ENCODE measurements around the gene IPPK. TPM values are rescaled to one million over a fixed set of nuclear protein-coding genes. Genes with fewer than 3 reads are reported as not detected.

Gene IPPK
- total and polyA plus RNA-seq, 2 of the 4 experiments (the other 2 are of a cell fraction), result 25.1 to 26.8 TPM

DNA sequence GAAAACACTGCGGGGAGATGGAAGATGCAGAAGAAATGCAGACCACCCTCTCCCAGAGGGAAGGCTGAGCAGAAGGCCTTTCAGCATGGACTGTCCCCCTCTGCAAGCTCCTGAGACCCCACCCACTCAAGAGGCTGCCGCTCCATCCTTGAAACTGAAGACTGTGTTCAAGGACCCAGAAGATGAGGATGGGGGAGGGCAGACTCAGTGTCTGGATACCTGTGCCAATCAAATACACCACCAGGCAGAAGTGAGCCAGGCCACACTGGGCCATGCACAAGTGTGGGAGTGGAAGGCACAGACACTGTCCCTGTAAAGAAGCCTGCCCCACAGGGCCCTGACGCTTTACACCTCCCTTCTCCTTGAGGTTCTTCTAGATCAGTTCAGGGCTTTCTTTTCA, 40.0 kb upstream of the IPPK start:
- Histone ChIP-seq H3K27me3 (ENCODE audit: control insufficient read depth, insufficient read depth, low read length) (no peaks in the 10 kb centered on the region), H4K20me1 (ENCODE audit: insufficient read depth, low read length) (no peaks in the 10 kb centered on the region), H3K4me3 (ENCODE audit: insufficient read depth, low read depth, low read length) (no peak overlapping the region), H2BK5ac (ENCODE audit: low read depth, low read length, poor library complexity, severe bottlenecking) (no peak overlapping the region), H3K36me3 (ENCODE audit: control insufficient read depth, insufficient read depth, low read length) (peaks cover 31% of the 10 kb centered on the region), H4K5ac (ENCODE audit: low read depth, low read length) (no peak overlapping the region), H2AFZ (replicated peaks; ENCODE audit: low read length, poor library complexity) (no peak overlapping the region), H3K9me3 (ENCODE audit: control insufficient read depth, insufficient read depth, low read length) (no peaks in the 10 kb centered on the region), H2BK15ac (ENCODE audit: low read depth, low read length) (no peak overlapping the region), H3K56ac (ENCODE audit: extremely low read depth, insufficient read depth, low read length) (no peak overlapping the region), H2BK120ac (ENCODE audit: low read depth, low read length) (no peak overlapping the region), H2AK9ac (replicated peaks; ENCODE audit: low read depth, low read length, poor library complexity) (no peak overlapping the region), H3K9ac (ENCODE audit: low read depth, low read length) (no peak overlapping the region), H3K79me1 (ENCODE audit: low read depth in 1 of 2, low read length in 2 of 2) (0 out of 4 replicates have a peak, but pooled peaks cover 0 to 12% of the 10 kb centered on the region in 2 experiments), H2AK5ac (ENCODE audit: low read depth, low read length) (no peak overlapping the region), H2BK20ac (ENCODE audit: low read depth, low read length) (no peak overlapping the region), H3K14ac (replicated peaks; ENCODE audit: low read depth, low read length) (no peak overlapping the region), H3K27ac (ENCODE audit: insufficient read depth, low read length) (no peak overlapping the region), H3K23ac (ENCODE audit: low read depth, low read length) (no peak overlapping the region), H3K4ac (ENCODE audit: low read depth, low read length) (no peak overlapping the region), H3K18ac (ENCODE audit: low read depth, low read length) (no peak overlapping the region), H4K91ac (ENCODE audit: insufficient read depth, low read depth, low read length) (no peak overlapping the region), H3K9me1 (ENCODE audit: insufficient read depth, low read length) (no peaks in the 10 kb centered on the region), H4K8ac (ENCODE audit: low read depth in 2 of 2, low read length in 2 of 2) (no peak overlapping the region), H3K4me2 (ENCODE audit: low read depth, low read length) (no peak overlapping the region), H3K4me1 (ENCODE audit: control insufficient read depth, insufficient read depth, low read length) (no peaks in the 10 kb centered on the region)
- TF ChIP-seq RCOR1 (IDR thresholded peaks at IDR 0.05; ENCODE audit: insufficient replicate concordance, low read length), result no peak
- TF ChIP-seq, protein P1, sequence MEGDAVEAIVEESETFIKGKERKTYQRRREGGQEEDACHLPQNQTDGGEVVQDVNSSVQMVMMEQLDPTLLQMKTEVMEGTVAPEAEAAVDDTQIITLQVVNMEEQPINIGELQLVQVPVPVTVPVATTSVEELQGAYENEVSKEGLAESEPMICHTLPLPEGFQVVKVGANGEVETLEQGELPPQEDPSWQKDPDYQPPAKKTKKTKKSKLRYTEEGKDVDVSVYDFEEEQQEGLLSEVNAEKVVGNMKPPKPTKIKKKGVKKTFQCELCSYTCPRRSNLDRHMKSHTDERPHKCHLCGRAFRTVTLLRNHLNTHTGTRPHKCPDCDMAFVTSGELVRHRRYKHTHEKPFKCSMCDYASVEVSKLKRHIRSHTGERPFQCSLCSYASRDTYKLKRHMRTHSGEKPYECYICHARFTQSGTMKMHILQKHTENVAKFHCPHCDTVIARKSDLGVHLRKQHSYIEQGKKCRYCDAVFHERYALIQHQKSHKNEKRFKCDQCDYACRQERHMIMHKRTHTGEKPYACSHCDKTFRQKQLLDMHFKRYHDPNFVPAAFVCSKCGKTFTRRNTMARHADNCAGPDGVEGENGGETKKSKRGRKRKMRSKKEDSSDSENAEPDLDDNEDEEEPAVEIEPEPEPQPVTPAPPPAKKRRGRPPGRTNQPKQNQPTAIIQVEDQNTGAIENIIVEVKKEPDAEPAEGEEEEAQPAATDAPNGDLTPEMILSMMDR (conservative IDR thresholded peaks at IDR 0.05; ENCODE audit: low read depth, low read length), result no peak
- TF ChIP-seq CHD1 (IDR thresholded peaks at IDR 0.05; ENCODE audit: low read depth, low read length), result no peak
- no peak for TF ChIP-seq POLR2A (IDR thresholded peaks at IDR 0.05; ENCODE audit: low read depth, low read length)
- no peak for TF ChIP-seq CEBPB (IDR thresholded peaks at IDR 0.05; ENCODE audit: low read depth, low read length)
- TF ChIP-seq MXI1 (IDR thresholded peaks at IDR 0.05; ENCODE audit: borderline replicate concordance, low read depth, low read length), result no peak
- TF ChIP-seq RAD21 (IDR thresholded peaks at IDR 0.05; ENCODE audit: low read length), result no peak
- TF ChIP-seq MAZ (IDR thresholded peaks at IDR 0.05; ENCODE audit: borderline replicate concordance, low read depth, low read length), result no peak
- no peak for TF ChIP-seq SMC3 (IDR thresholded peaks at IDR 0.05; ENCODE audit: low read depth, low read length)
- no peak for TF ChIP-seq FOS (IDR thresholded peaks at IDR 0.05; ENCODE audit: low read depth, low read length)
- TF ChIP-seq, protein P2, sequence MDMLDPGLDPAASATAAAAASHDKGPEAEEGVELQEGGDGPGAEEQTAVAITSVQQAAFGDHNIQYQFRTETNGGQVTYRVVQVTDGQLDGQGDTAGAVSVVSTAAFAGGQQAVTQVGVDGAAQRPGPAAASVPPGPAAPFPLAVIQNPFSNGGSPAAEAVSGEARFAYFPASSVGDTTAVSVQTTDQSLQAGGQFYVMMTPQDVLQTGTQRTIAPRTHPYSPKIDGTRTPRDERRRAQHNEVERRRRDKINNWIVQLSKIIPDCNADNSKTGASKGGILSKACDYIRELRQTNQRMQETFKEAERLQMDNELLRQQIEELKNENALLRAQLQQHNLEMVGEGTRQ (IDR thresholded peaks at IDR 0.05; ENCODE audit: low read depth, low read length), result no peak
- TF ChIP-seq RFX5 (IDR thresholded peaks at IDR 0.05; ENCODE audit: low read depth, low read length), result no peak
- TF ChIP-seq, protein P3, sequence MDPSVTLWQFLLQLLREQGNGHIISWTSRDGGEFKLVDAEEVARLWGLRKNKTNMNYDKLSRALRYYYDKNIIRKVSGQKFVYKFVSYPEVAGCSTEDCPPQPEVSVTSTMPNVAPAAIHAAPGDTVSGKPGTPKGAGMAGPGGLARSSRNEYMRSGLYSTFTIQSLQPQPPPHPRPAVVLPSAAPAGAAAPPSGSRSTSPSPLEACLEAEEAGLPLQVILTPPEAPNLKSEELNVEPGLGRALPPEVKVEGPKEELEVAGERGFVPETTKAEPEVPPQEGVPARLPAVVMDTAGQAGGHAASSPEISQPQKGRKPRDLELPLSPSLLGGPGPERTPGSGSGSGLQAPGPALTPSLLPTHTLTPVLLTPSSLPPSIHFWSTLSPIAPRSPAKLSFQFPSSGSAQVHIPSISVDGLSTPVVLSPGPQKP (IDR thresholded peaks at IDR 0.05; ENCODE audit: borderline replicate concordance, low read depth, low read length), result no peak
- ATAC-seq (ENCODE audit: low read depth) (no peak), DNase-seq (no peak)
- WGBS, 2 experiments (ENCODE audit: extremely low coverage in 2 of 2, insufficient read length in 1 of 2), result 100% methylated on average over 1 of the region's 3 CpGs; no CpG with 5 or more reads in 1 of the 2 experiments
- CTCF ChIA-PET, result no interaction called here
- intact Hi-C loops (cut with micrococcal nuclease), result no loop called here
- dilution Hi-C loops (cut with HindIII; ENCODE audit: low sequenced_read_pairs, unreplicated experiment), result no loop called here
- POLR2A ChIA-PET (ENCODE audit: unreplicated experiment), result no interaction called here
- in situ Hi-C loops (cut with MboI; ENCODE audit: low sequenced_read_pairs), result no loop called here
- no TSS peak for BruUV-seq (replicated peaks)
